ENCODE measurements around the gene LIMK2.
"Not testable (repeated sequence)": the region's sequence is repeated elsewhere in the genome, so short reads cannot be mapped to it uniquely, and the experiment has no call there.

Gene LIMK2

GRCh38 chr22:31211862-31212730 is at the start of gene LIMK2:
LIMK2 (plus strand) TSS chr22:31212298; CDS start chr22:31212409, 111 bp downstream.
- peak; percentile 83 for DNase-seq

DNA sequence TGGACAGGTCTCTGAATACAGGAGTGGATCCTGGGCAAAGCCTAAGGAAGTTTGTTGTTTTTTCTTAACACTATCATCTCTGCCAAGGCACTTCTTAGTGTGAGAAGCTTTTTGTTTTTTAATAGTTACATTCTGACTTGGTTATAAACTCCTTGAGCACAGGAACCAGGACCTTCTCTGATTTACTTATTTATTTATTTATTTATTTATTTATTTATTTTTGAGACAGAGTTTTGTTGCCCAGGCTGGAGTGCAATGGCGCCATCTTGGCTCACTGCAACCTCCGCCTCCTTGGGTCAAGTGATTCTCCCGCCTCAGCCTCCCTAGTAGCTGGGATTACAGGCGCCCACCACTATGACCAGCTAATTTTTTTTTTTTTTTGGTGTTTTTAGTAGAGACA is 41.1 kb upstream of the LIMK2 start:
- DNase-seq, result no peak

GRCh38 chr22:31171734-31172133 is 40.4 kb upstream of the LIMK2 start:
- DNase-seq, result not testable (repeated sequence)

GRCh38 chr22:31173386-31174145 is 38.5 kb upstream of the LIMK2 start:
- peak; percentile 88 for DNase-seq

GRCh38 chr22:31176923-31177322 is 35.2 kb upstream of the LIMK2 start:
- DNase-seq, result no peak

GRCh38 chr22:31177420-31178162 is 34.5 kb upstream of the LIMK2 start:
- DNase-seq, result peak; percentile 95

DNA sequence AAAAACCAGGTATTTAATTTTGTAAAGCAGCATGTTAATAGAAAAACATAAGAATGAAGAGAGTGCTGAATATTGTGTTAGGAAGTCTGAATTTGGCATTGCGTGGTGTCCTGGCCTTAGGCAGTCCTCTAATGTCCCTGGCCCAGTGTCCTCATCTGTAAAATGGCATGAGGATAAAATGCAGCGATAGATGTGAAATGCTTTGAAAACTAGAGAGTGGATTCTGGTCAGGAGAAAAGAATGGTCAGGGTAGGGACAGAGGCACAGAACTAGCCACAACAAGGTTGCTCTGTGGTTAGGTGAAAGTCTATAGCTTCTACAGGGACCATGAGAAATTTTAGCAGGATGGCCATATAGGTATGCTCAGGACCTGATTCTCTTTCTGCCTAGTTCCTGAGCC is 33.2 kb upstream of the LIMK2 start:
- DNase-seq, result no peak

DNA sequence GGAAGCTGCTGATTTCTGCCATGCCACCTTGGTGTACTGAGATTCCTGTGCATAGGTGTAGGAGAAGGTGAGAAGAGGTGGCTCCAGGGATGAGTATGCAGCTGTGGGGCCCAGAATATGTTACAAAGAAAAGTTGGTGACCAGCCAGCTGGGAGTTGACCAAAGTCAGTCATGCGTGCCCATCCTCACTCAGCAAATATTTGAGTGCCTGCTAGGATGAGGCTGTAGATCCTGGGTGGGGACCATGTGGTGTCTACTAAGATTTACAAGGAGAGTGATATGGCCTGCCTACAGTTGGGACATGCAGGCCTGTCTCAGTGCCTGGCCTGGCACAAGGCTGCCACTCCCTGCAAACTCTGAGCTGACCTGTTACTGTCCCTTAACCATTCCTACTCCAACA is 32.8 kb upstream of the LIMK2 start:
- DNase-seq, result peak; percentile 48

DNA sequence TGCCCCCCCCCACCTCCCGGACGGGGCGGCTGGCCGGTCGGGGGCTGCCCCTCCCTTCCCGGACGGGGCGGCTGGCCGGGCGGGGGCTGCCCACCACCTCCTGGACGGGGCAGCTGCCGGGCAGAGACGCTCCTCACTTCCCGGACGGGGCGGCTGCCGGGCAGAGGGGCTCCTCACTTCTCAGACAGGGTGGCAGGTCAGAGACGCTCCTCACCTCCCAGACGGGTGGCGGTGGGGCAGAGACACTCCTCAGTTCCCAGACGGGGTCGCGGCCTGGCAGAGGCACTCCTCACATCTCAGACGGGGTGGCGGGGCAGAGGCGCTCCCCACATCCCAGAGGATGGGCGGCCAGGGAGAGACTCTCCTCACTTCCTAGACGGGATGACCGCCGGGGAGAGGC is 28.1 kb upstream of the LIMK2 start:
- DNase-seq, result no peak

DNA sequence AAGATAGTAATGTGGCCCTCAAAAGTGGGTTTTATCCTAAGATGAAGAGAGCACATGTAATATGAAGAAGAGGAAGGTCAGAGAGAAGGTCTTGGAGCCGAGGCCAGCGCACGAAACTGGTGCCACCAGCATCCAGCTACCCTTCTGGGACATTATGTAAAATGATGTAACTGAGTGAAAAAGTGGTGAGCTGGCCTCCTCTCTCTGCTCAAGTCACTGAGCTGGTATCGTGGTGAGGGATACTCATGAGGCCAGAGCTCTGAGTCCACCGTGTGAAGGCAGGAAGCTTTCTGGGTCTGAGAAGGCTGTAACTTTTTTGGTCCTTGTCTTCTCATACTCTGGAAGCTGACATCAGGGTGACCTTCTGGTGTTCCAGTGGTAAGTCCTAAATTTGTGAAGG is 27.0 kb upstream of the LIMK2 start:
- peak; percentile 49 for DNase-seq

DNA sequence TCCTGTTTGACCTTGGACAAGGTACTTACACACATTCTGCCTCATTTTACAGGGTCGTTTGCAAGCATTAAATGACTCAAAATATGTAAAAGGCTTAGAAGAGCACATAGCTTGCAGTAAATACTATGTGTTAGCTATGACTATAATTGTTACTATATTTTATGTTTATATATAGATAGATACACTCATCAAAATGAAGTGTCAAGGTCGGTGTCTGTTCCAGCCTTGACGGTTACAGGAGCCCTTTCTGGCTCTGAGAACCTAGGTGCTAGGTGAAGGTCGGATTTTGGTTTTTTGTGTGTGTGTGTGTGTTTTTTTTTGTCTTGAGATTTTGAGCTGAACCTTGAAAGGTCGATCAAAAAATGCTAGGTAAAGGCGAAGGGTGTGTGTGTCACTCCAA is 24.5 kb upstream of the LIMK2 start:
- no peak for DNase-seq

DNA sequence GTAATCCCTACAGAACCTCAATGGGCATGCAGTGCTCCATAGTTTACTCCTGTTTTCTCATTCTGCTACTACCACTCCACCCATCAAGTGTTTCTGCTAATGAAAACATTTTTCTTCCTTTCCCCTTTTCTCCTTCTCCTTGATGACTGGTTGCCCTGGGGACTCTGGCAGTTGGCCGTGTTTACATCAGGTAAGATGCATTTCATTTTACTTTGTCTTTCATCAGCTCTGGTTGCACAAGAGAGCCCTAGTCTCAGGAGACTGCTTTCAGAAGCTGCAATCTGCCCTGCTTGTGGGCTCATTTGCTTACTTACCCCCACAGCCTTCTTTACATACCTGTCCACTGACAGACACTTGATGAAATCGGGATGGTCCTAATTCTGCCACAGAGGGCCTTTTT is 19.6 kb upstream of the LIMK2 start:
- peak; percentile 76 for DNase-seq

DNA sequence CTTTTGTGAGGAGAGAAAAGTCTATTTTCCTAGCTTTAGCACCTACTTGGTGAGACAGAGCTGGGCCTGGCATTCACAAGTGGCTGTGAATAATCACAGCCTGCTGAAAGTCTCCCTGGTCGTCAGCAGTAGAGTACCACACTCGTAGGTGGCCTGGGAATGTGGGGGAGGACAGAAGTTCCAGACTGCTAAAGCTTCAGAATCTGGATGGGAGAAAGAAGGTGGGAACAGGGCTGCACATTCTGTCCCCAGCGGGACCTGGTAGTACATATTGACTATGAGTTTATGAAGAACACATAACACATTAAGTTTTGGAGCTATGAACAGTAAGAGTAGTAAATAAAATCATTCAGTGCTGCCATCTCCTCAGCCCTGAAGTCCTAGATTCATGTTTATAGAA is 19.0 kb upstream of the LIMK2 start:
- DNase-seq, result no peak

DNA sequence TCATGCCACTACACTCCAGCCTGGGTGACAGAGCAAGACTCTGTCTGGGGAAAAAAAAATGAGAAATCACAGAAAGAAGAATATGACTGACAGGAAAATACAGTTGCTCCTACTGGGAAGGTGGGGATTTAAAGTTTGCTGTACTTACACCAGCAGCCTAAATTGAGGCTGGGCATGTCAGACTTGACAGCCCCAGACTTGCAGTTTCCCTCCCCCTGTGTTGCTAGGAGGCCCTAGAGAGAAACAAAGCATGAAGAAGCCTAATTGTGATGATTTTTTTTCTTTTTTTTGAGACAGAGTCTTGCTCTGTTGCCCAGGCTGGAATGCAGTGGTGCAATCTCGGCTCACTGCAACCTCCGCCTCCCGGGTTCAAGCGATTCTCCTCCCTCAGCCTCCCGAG is 17.4 kb upstream of the LIMK2 start:
- DNase-seq, result not testable (repeated sequence)

- no peak for DNase-seq
Observed at GRCh38 chr22:31199187-31199586, 12.9 kb upstream of the LIMK2 start.

- DNase-seq, result not testable (repeated sequence)
Observed at GRCh38 chr22:31204352-31204984, 7.6 kb upstream of the LIMK2 start.

DNA sequence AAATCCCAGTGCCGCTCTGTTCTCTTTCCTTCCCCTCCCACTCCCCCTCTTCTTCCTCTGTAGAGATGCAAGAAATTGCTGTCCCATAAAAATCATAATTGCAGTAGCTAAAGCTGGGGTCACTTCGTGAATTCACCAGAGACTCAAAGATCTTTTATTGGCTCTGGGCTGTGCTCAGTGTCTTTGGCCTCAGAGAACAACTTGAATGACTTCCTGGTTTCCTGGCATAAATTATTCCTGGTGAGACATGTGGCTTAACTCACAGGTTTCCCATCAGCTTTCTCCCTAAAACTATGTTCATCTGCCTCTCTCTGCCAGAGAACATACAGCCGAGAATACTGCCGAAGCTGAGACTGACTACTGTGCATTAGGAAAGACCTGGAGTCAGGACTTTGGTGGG is 7.0 kb upstream of the LIMK2 start:
- DNase-seq, result not testable (repeated sequence)

DNA sequence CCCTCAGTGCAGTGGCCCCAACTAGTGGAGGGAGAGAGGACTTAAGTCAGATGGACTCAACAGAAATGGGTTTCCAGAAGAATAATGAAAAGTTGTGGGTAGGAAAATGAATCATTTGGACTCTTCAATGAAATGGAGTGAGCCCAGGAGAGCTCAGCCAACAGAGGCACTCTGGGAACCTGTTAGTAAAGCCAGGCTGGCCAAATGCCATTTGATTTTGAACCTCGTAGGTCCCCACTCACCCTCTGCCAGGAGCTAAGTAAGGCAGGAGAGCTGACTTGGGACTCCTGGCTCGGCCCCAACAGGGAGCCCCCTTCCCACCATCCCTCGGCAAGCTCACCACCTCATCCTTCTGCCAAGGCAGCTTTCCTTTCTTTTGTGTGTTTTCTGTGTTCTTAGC is 5.6 kb upstream of the LIMK2 start:
- not testable (repeated sequence) for DNase-seq

- DNase-seq, result no peak
Observed at GRCh38 chr22:31206896-31207687, 5.0 kb upstream of the LIMK2 start.

DNA sequence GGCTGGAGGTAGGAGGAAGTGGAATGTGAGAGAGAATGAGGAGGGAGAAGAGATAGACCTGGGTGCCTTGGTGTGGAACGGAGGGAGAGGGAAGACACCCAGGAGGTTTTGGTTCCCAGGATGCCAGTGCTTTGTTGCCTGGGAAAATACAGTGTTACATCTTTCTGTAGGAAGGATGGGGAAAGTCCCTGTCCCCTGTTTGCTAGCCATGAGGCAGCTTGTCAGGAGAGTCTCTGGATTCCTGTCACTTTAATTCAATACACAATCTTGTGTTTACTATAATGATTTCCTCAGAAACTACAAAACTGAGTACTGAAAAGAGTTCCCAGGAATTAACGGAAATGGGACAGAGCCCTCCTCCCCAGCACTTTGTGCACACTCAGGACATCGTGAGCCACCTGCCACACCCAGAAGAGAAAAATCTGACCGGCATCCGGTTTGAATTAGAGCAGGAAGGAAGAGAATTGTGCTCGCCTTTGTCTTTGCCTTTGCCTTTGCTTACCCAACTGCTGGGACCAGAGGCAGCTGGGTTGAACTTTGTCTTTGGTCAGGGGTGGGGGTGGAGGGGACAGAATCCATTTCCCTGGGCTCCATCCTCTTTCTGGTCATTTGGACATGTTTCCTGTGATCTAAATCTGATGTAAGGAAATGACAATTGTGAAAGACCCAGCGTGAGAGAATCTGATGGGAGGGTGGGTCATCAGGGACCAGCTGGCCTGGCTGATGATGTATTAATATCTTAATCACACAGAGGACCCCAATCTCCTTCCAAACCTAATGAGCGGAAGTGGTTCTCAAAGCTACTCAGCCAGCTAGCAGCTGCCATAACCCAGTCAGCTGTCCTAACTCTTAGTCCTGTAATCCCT is 1.3 kb upstream of the LIMK2 start:
- DNase-seq, result no peak

- DNase-seq, result no peak
Observed at GRCh38 chr22:31211482-31211861, 626 bp upstream of the LIMK2 start.

Measured in fibroblast of skin of right quadriceps (primary cell).